ENCODE measurements around the gene FNDC7. TPM values are rescaled to one million over a fixed set of nuclear protein-coding genes. Genes with fewer than 3 reads are reported as not detected.
A peak's percentile ranks its signal among the peaks of the same experiment; 100 is the strongest.
"Not testable (repeated sequence)": the region's sequence is repeated elsewhere in the genome, so short reads cannot be mapped to it uniquely, and the experiment has no call there.

The FNDC7 gene
- polyA plus RNA-seq, 1 of the 3 experiments (the other 2 are of a cell fraction): 0.02 TPM

- ChIA-PET POLR2A (no interaction called here), CTCF (no interaction called here)
- Histone ChIP-seq H3F3A (replicated peaks; ENCODE audit: insufficient read depth) (peaks cover 33% of the 10 kb centered on the region), H3K4me3 (ENCODE audit: low read depth in 2 of 2, low read length in 1 of 2) (no peak overlapping the region), H3K9ac (no peak overlapping the region), H3K27me3 (ENCODE audit: insufficient read depth) (no peaks in the 10 kb centered on the region), H3K79me2 (ENCODE audit: insufficient read depth) (peaks cover 19% of the 10 kb centered on the region), H3K4me2 (no peak overlapping the region), H2AFZ (ENCODE audit: low read depth) (no peak overlapping the region), H3K9me3 (no peaks in the 10 kb centered on the region), H3K36me3 (replicated peaks in 1 of 2; ENCODE audit: control insufficient read depth in 1 of 2, insufficient read depth in 2 of 2, low read length in 1 of 2) (peaks cover 59 to 60% of the 10 kb centered on the region in 2 experiments), H3K4me1 (ENCODE audit: control insufficient read depth in 1 of 2, insufficient read depth in 2 of 2, low read depth in 1 of 2, low read length in 1 of 2) (0 out of 4 replicates have a peak, but pooled peaks cover 0 to 12% of the 10 kb centered on the region in 2 experiments), H3K9me2 (no peaks in the 10 kb centered on the region), H3K27ac (ENCODE audit: low read depth in 2 of 2, low read length in 1 of 2) (no peak overlapping the region), H4K20me1 (ENCODE audit: insufficient read depth) (no peaks in the 10 kb centered on the region)
- 96% methylated on average over 5 of the region's 5 CpGs for WGBS (ENCODE audit: low lambda C conversion rate)
- no peak for DNase-seq
- TF ChIP-seq JUND (IDR thresholded peaks at IDR 0.05): no peak
- no peak for TF ChIP-seq RCOR1 (IDR thresholded peaks at IDR 0.05; ENCODE audit: low read length)
- no peak for TF ChIP-seq PBX3 (IDR thresholded peaks at IDR 0.05)
- no peak for TF ChIP-seq CHD2 (IDR thresholded peaks at IDR 0.05; ENCODE audit: low read length, partially characterized antibody)
- no peak for TF ChIP-seq RAD21 (IDR thresholded peaks at IDR 0.05; ENCODE audit: low read length)
- TF ChIP-seq MXI1 (IDR thresholded peaks at IDR 0.05; ENCODE audit: low read depth, low read length): no peak
- TF ChIP-seq GABPA (IDR thresholded peaks at IDR 0.05; ENCODE audit: low read depth): no peak
- TF ChIP-seq RXRA (IDR thresholded peaks at IDR 0.05; ENCODE audit: borderline replicate concordance, low read depth): no peak
- no peak for TF ChIP-seq SIN3A (IDR thresholded peaks at IDR 0.05; ENCODE audit: borderline replicate concordance, low read depth, low read length)
- no peak for TF ChIP-seq YY1 (IDR thresholded peaks at IDR 0.05; ENCODE audit: low read depth)
Observed at GRCh38 chr1:108701176-108701849, 11.4 kb upstream of the FNDC7 start.

- 98% methylated on average over 6 of the region's 6 CpGs for WGBS (ENCODE audit: low lambda C conversion rate)
Observed at GRCh38 chr1:108702109-108702508, 10.6 kb upstream of the FNDC7 start.

GRCh38 chr1:108703939-108704338 lies 8.8 kb upstream of the FNDC7 start:
- H3K4me2 ChIP-seq: peak overlapping the region; percentile 41; the same call in 1 of the 2 replicates
- no peak for TF ChIP-seq POLR2AphosphoS5 (IDR thresholded peaks at IDR 0.05; ENCODE audit: low read depth, low read length)
- no peak for TF ChIP-seq GATA2 (CRISPR knock-in tag; IDR thresholded peaks at IDR 0.05)
- TF ChIP-seq PBX3 (IDR thresholded peaks at IDR 0.05): no peak
- TF ChIP-seq MEF2A (IDR thresholded peaks at IDR 0.05; ENCODE audit: borderline replicate concordance, low read depth): no peak
- no peak for TF ChIP-seq EP300 (IDR thresholded peaks at IDR 0.05; ENCODE audit: borderline replicate concordance in 1 of 2, low read depth in 1 of 2, low read length in 1 of 2)
- no peak for TF ChIP-seq CHD2 (IDR thresholded peaks at IDR 0.05; ENCODE audit: low read length, partially characterized antibody)
- TF ChIP-seq JUND (IDR thresholded peaks at IDR 0.05): no peak
- TF ChIP-seq IRF3 (IDR thresholded peaks at IDR 0.05; ENCODE audit: low read depth, low read length): no peak
- H3K9me2 ChIP-seq: no peaks in the 10 kb centered on the region
- H3K9ac ChIP-seq: no peak overlapping the region
- H3K4me1 ChIP-seq (ENCODE audit: control insufficient read depth in 1 of 2, insufficient read depth in 2 of 2, low read depth in 1 of 2, low read length in 1 of 2): 0 out of 4 replicates have a peak, but pooled peaks cover 0 to 12% of the 10 kb centered on the region in 2 experiments
- H3K9me3 ChIP-seq: no peaks in the 10 kb centered on the region
- no peak for DNase-seq
- ChIA-PET POLR2A (no interaction called here), CTCF (interaction anchor here (1.3 kb wide), 1 partner anchor 11 kb away, joined by 3 read pairs; no protein-coding TSS in a partner anchor)
- peaks cover 26% of the 10 kb centered on the region for H3F3A ChIP-seq (replicated peaks; ENCODE audit: insufficient read depth)
- H3K27ac ChIP-seq (ENCODE audit: low read depth in 2 of 2, low read length in 1 of 2): peak overlapping the region in 1 of 2 experiments; percentile 46; a peak in 1 of 4 replicates
- 97% methylated on average over 6 of the region's 6 CpGs for WGBS (ENCODE audit: low lambda C conversion rate)
- H3K27me3 ChIP-seq (ENCODE audit: insufficient read depth): no peaks in the 10 kb centered on the region
- peaks cover 33% of the 10 kb centered on the region in 2 experiments for H3K36me3 ChIP-seq (replicated peaks in 1 of 2; ENCODE audit: control insufficient read depth in 1 of 2, insufficient read depth in 2 of 2, low read length in 1 of 2)
- no peaks in the 10 kb centered on the region for H4K20me1 ChIP-seq (ENCODE audit: insufficient read depth)
- no peak overlapping the region for H3K4me3 ChIP-seq (ENCODE audit: low read depth in 2 of 2, low read length in 1 of 2)
- H3K79me2 ChIP-seq (ENCODE audit: insufficient read depth): no peaks in the 10 kb centered on the region
- no peak overlapping the region for H2AFZ ChIP-seq (ENCODE audit: low read depth)

More at GRCh38 chr1:108702109-108702508, 10.6 kb upstream of the FNDC7 start:
- H3K27ac ChIP-seq (ENCODE audit: low read depth in 2 of 2, low read length in 1 of 2); H3K27me3 ChIP-seq (ENCODE audit: insufficient read depth); H3K9me2 ChIP-seq; POLR2A ChIA-PET; H3K9ac ChIP-seq; H3K4me3 ChIP-seq (ENCODE audit: low read depth in 2 of 2, low read length in 1 of 2); H4K20me1 ChIP-seq (ENCODE audit: insufficient read depth); DNase-seq; H2AFZ ChIP-seq (ENCODE audit: low read depth); H3K9me3 ChIP-seq; H3K4me2 ChIP-seq: not testable (repeated sequence)
- Histone ChIP-seq H3F3A (replicated peaks; ENCODE audit: insufficient read depth) (peaks cover 33% of the 10 kb centered on the region), H3K79me2 (ENCODE audit: insufficient read depth) (peaks cover 11% of the 10 kb centered on the region; the same call in 1 of the 2 replicates), H3K4me1 (ENCODE audit: control insufficient read depth in 1 of 2, insufficient read depth in 2 of 2, low read depth in 1 of 2, low read length in 1 of 2) (0 out of 4 replicates have a peak, but pooled peaks cover 0 to 12% of the 10 kb centered on the region in 2 experiments), H3K36me3 (replicated peaks in 1 of 2; ENCODE audit: control insufficient read depth in 1 of 2, insufficient read depth in 2 of 2, low read length in 1 of 2) (peaks cover 51 to 52% of the 10 kb centered on the region in 2 experiments)
- CTCF ChIA-PET: interaction anchor here (1.0 kb wide), 1 partner anchor 16 kb away, joined by 3 read pairs; no protein-coding TSS in a partner anchor

All from SK-N-SH (cell line).